ENCODE measurements around the gene NXPE3. TPM values are rescaled to one million over a fixed set of nuclear protein-coding genes. Genes with fewer than 3 reads are reported as not detected.

NXPE3 gene
- total RNA-seq, 6 experiments from 2014 or later = 37.7 to 44.3 (median 41.0) TPM

DNA sequence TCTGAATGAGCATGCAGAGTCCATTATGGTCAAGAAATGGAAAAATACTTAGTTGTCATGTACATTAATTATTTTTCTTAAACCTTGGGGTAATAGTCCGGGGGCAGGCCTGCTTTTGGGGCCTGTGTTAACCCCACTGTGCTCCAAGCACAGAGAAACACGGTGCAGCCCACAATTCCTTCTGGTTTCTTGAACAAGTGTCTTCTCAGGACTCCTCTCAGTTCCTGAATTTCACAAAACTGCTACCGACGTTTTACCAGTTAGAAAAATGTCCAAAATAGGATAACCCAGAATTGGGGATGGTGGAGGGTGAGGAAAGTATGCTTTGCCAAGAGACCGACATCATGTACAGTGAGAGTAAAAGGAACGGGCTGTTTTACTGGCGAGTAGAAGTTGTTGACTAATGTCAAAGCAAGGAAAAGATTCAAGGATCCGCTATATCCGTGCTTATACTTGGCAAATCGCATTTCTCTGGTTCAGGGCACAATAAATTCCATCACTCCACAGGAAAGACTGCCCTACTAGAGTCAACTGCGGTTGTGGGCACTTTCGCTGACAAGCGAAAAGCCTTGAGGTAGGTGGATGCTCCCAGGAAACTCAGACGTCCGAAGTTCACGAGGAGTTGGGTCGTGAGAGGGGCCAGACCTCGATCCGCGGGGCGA is 495 bp upstream of the NXPE3 start:
- TF ChIP-seq, protein P1, sequence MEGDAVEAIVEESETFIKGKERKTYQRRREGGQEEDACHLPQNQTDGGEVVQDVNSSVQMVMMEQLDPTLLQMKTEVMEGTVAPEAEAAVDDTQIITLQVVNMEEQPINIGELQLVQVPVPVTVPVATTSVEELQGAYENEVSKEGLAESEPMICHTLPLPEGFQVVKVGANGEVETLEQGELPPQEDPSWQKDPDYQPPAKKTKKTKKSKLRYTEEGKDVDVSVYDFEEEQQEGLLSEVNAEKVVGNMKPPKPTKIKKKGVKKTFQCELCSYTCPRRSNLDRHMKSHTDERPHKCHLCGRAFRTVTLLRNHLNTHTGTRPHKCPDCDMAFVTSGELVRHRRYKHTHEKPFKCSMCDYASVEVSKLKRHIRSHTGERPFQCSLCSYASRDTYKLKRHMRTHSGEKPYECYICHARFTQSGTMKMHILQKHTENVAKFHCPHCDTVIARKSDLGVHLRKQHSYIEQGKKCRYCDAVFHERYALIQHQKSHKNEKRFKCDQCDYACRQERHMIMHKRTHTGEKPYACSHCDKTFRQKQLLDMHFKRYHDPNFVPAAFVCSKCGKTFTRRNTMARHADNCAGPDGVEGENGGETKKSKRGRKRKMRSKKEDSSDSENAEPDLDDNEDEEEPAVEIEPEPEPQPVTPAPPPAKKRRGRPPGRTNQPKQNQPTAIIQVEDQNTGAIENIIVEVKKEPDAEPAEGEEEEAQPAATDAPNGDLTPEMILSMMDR (IDR thresholded peaks at IDR 0.05) = no peak

DNA sequence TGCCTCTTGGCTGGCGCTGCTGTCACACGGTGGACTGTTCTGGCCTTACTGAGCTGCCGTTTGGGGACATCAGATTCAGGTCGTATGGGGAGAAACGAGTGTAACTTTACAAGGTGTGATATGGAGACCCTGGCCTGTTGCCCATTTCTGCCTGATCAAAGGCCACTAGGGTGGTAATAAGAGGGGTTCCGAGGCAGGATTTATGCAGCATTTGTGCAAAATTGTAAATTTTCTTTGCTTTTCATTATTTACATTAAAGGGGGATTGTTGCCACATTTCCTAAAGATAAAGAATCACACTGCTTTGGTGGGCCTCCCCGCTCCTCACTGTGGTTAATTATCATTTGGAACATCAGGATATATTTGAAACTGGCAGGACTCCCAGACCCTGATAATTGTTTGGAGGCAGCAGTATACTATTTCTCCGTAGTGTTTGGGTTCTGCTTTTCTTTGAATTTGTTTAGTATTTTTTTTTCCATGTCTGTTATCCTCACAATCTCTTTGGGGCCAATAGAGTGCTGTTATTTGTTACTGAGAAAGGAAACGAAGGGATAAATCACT is 891 bp downstream of the NXPE3 start:
- H3K27me3 Mint-ChIP-seq (ENCODE audit: insufficient read depth) = peaks cover 2% of the 10 kb centered on the region; the same call in 1 of the 2 replicates
- peak overlapping the region; percentile 96 for H3K4me3 Mint-ChIP-seq
- TF ChIP-seq, protein P1 (IDR thresholded peaks at IDR 0.05) = no peak
- no peaks in the 10 kb centered on the region for H3K9me3 Mint-ChIP-seq
- H3K4me1 Mint-ChIP-seq (ENCODE audit: low read depth) = peaks cover 43% of the 10 kb centered on the region
- peak overlapping the region; percentile 77 for H3K27ac Mint-ChIP-seq
- DNase-seq = no peak
- H3K36me3 Mint-ChIP-seq (ENCODE audit: low read depth) = peaks cover 14% of the 10 kb centered on the region

More for the DNA sequence above, 495 bp upstream of the NXPE3 start:
- H3K4me3 Mint-ChIP-seq = peak overlapping the region; percentile 96
- H3K36me3 Mint-ChIP-seq (ENCODE audit: low read depth) = peaks cover 4% of the 10 kb centered on the region
- no peak for DNase-seq
- peak overlapping the region; percentile 77 for H3K27ac Mint-ChIP-seq
- peaks cover 2% of the 10 kb centered on the region; the same call in 1 of the 2 replicates for H3K27me3 Mint-ChIP-seq (ENCODE audit: insufficient read depth)
- no peaks in the 10 kb centered on the region for H3K9me3 Mint-ChIP-seq
- H3K4me1 Mint-ChIP-seq (ENCODE audit: low read depth) = peaks cover 33% of the 10 kb centered on the region

DNA sequence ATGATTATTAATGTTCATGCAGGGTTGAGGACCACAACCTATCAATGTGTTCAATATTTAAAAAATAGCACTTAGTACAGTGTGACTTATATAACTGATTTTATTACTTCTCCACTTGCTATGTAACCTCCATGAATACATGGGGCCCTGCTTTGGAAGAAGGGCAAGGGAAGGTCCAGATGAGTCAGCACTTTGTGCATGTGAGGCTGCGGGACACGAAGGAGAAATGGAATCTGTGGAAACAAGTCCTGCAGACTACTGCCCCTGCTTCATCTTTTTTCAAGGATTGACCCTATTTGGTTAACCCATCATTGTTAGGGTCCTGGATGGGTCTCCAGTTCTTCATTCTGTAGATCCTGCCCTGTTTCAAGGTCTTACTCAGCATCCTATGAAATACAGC is 1.6 kb downstream of the NXPE3 start:
- H3K27ac Mint-ChIP-seq = peak overlapping the region; percentile 77
- peaks cover 43% of the 10 kb centered on the region for H3K4me1 Mint-ChIP-seq (ENCODE audit: low read depth)
- peaks cover 2% of the 10 kb centered on the region; the same call in 1 of the 2 replicates for H3K27me3 Mint-ChIP-seq (ENCODE audit: insufficient read depth)
- peaks cover 20% of the 10 kb centered on the region for H3K36me3 Mint-ChIP-seq (ENCODE audit: low read depth)
- TF ChIP-seq, protein P1 (IDR thresholded peaks at IDR 0.05) = no peak
- peak; percentile 86 for DNase-seq
- peak overlapping the region; percentile 96 for H3K4me3 Mint-ChIP-seq
- H3K9me3 Mint-ChIP-seq = no peaks in the 10 kb centered on the region

DNA sequence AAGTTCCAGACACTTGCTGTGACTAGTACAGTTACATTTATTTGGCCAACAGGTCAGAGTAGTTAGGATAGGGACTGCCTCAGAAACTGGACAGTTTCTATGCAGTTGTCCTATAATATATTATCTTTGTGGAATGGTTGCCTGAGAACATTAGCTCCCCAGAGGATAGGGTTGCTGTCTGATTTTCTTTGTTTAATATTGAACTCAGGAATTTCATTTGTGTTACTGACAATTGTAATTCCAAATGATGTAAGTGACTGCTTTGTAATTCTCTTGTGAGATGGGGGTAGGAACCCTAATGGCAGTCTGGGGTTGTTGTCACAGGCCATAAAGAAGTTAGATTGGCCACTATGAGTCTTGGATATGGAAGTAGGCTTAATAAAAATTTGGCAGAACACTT is 2.2 kb downstream of the NXPE3 start:
- Mint-ChIP-seq H3K27me3 (ENCODE audit: insufficient read depth) (peaks cover 2% of the 10 kb centered on the region; the same call in 1 of the 2 replicates), H3K27ac (peak overlapping the region; percentile 77), H3K36me3 (ENCODE audit: low read depth) (peaks cover 25% of the 10 kb centered on the region), H3K4me3 (peak overlapping the region; percentile 96), H3K4me1 (ENCODE audit: low read depth) (peaks cover 43% of the 10 kb centered on the region), H3K9me3 (no peaks in the 10 kb centered on the region)
- TF ChIP-seq, protein P1 (IDR thresholded peaks at IDR 0.05) = no peak
- no peak for DNase-seq

DNA sequence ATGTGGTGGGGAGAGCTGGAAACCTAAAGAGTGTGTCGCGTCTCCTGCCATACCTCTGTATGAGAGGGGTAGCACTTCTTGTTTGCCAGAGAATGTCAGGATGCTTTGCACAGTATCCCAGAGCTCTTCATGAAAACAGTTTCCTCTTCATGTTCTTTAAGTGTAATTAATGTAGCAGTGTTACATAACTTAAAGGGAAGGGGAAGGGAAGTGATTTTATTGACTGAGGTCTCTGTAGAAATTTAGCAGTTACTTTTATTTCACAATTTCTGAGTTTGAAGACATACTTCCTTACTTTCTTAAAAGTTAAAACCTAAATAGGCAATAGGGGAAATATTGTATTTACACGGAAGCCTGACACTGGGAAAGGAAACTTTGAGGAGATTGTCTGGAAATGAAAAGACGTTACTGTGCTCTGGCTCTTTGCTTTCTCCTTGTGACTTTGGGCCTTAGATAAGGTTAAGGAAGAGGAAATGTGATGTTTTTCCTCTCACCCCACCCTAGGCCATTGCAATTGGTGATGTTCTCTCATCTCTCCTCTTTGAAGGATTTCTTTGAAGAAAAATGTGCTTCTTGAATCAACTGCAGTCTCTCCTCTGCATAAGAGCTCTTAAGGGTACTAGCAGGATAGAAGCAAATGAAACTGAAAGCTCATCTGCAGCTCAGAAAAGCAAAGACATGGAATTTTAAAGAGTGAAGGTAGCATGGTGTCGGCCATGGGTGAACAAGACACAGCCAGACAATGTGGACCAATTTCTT is 6.0 kb downstream of the NXPE3 start:
- Mint-ChIP-seq H3K36me3 (ENCODE audit: low read depth) (peaks cover 61% of the 10 kb centered on the region), H3K27me3 (ENCODE audit: insufficient read depth) (no peaks in the 10 kb centered on the region), H3K4me1 (ENCODE audit: low read depth) (peaks cover 31% of the 10 kb centered on the region), H3K4me3 (no peak overlapping the region), H3K27ac (no peak overlapping the region), H3K9me3 (no peaks in the 10 kb centered on the region)
- TF ChIP-seq, protein P1 (IDR thresholded peaks at IDR 0.05) = no peak
- DNase-seq = no peak

All from HFFc6 (cell line).